Parathyroid adenoma (tissue), 2 donors: ENCODE results near the gene PLCE1.

ENCODE experiments used
- H2AFZ ChIP-seq: fragments of 300-600 bp; sonication (generic); one replicate; pipeline ENCODE4 v1.7.0; 2017; ENCODE audit warnings: antibody characterized with exemption, mild to moderate bottlenecking
- H3K27ac ChIP-seq: fragments of 300-600 bp; sonication (generic); one replicate; pipeline ENCODE4 v1.7.0; 2017
- H3K27me3 ChIP-seq: fragments of 300-600 bp; sonication (generic); one replicate; pipeline ENCODE4 v1.7.0; 2017; ENCODE audit warnings: low read length; ENCODE audit not compliant: control insufficient read depth, insufficient read depth
- H3K36me3 ChIP-seq: fragments of 300-600 bp; sonication (generic); one replicate; pipeline ENCODE4 v1.7.0; 2017; ENCODE audit warnings: low read length; ENCODE audit not compliant: control insufficient read depth, insufficient read depth
- H3K4me1 ChIP-seq: fragments of 300-600 bp; sonication (generic); one replicate; pipeline ENCODE4 v1.7.0; 2017; ENCODE audit warnings: control low read depth
- H3K4me2 ChIP-seq: fragments of 300-600 bp; sonication (generic); one replicate; pipeline ENCODE4 v1.7.0; 2017; ENCODE audit warnings: low read length
- H3K4me3 ChIP-seq: fragments of 300-600 bp; sonication (generic); one replicate; pipeline ENCODE4 v1.7.0; 2017; ENCODE audit warnings: low read depth, low read length
- H3K79me2 ChIP-seq: fragments of 300-600 bp; sonication (generic); one replicate; pipeline ENCODE4 v1.7.0; 2017; ENCODE audit warnings: control low read depth
- H3K9ac ChIP-seq: fragments of 300-600 bp; sonication (generic); one replicate; pipeline ENCODE4 v1.7.0; 2017; ENCODE audit warnings: mild to moderate bottlenecking
- H3K9me3 ChIP-seq: fragments of 300-600 bp; sonication (generic); one replicate; pipeline ENCODE4 v1.7.0; 2017; ENCODE audit warnings: low read length; ENCODE audit not compliant: control insufficient read depth
- TF ChIP-seq, protein P1 (sequence below): fragments of 300-600 bp; sonication (generic); IDR thresholded peaks from one replicate; pipeline ENCODE4 v1.7.0; 2017; ENCODE audit warnings: antibody characterized with exemption, mild to moderate bottlenecking
- donor health status: primary hyperparathyroidism.

Gene PLCE1

DNA sequence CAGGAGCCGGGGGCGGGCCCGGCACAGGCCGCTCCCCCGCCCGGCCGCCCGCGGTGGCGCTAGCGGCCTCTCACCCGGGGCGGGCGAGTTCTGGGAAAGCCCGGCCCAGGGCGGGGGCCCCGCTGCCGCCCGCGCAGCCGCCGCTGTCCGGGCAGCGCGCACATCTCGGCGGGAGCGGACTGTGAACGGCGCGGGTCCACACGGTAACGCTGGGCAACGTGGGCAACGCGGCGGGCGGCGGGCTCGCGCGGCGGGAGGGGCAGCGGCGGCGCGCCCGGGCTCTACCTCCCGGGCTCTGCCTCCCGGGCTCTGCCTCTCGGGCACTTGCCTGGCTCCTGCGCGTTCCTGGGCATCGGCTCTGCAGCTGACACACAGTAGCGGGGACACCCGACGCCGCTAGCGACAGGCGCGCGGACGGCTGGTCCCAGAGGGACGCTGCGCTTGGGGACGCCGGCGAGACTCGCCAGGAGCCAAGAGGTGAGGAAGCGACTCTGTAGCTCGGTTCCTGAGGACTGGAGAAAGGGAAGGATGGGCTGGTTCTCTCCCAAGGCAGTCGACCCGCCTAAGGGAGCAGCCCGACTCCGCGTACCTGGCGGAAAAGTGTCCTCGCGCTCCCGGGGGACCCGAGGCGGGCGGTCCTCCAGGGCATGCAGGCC lies at the start of gene PLCE1:
PLCE1 (plus strand) TSS at position 150 of the 656 bp plus-strand sequence. CDS start 37,116 bp downstream, outside the sequence.
- H3K9ac ChIP-seq, result no peak within 1 kb of the TSS
- TF ChIP-seq, protein P1, sequence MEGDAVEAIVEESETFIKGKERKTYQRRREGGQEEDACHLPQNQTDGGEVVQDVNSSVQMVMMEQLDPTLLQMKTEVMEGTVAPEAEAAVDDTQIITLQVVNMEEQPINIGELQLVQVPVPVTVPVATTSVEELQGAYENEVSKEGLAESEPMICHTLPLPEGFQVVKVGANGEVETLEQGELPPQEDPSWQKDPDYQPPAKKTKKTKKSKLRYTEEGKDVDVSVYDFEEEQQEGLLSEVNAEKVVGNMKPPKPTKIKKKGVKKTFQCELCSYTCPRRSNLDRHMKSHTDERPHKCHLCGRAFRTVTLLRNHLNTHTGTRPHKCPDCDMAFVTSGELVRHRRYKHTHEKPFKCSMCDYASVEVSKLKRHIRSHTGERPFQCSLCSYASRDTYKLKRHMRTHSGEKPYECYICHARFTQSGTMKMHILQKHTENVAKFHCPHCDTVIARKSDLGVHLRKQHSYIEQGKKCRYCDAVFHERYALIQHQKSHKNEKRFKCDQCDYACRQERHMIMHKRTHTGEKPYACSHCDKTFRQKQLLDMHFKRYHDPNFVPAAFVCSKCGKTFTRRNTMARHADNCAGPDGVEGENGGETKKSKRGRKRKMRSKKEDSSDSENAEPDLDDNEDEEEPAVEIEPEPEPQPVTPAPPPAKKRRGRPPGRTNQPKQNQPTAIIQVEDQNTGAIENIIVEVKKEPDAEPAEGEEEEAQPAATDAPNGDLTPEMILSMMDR, result no peak
- H3K36me3 ChIP-seq, result no peaks in the 10 kb centered on the region

DNA sequence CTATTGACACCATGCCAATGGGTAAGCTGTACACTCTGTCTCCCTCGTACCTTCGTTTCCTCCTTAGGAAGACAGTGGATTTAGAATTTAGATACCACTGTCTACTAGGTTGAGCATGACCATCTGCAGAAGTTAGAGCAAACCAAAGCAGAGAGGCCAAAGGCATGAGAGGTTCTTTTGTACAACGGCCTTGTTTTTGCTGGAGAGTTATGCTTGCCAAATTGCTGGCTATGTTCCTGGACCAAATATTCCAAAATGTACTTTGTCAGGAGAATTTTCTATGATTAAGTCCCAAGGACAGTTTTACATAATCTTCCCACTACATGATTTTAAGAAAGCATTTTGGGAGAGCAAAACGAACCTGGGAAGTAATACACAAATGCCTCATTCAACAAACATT lies 47.9 kb upstream of the PLCE1 start:
- TF ChIP-seq, protein P1, result no peak
- no peaks in the 10 kb centered on the region for H3K9me3 ChIP-seq
- no peaks in the 10 kb centered on the region for H3K79me2 ChIP-seq
- H3K9ac ChIP-seq, result no peak overlapping the region
- H3K4me1 ChIP-seq, result no peaks in the 10 kb centered on the region
- no peak overlapping the region for H3K27ac ChIP-seq
- H3K27me3 ChIP-seq, result no peaks in the 10 kb centered on the region
- H3K4me3 ChIP-seq, result no peak overlapping the region
- H3K4me2 ChIP-seq, result no peak overlapping the region
- H3K36me3 ChIP-seq, result no peaks in the 10 kb centered on the region
- no peak overlapping the region for H2AFZ ChIP-seq

More for the DNA sequence above, at the start of gene PLCE1:
- H3K27ac ChIP-seq, result no peak within 1 kb of the TSS
- H3K4me1 ChIP-seq, result no peaks in the 10 kb centered on the region
- H3K4me3 ChIP-seq, result peak within 1 kb of the TSS; percentile 36
- no peaks in the 10 kb centered on the region for H3K79me2 ChIP-seq
- H2AFZ ChIP-seq, result peak within 1 kb of the TSS; percentile 88
- H3K9me3 ChIP-seq, result peaks cover 3% of the 10 kb centered on the region
- H3K27me3 ChIP-seq, result no peaks in the 10 kb centered on the region
- peak within 1 kb of the TSS; percentile 77 for H3K4me2 ChIP-seq

GRCh38 chr10:93947055-93947454 lies 46.7 kb upstream of the PLCE1 start:
- Histone ChIP-seq H3K4me3 (no peak overlapping the region), H2AFZ (peak overlapping the region; percentile 5), H3K27ac (no peak overlapping the region), H3K4me1 (no peaks in the 10 kb centered on the region), H3K4me2 (no peak overlapping the region), H3K27me3 (no peaks in the 10 kb centered on the region), H3K79me2 (no peaks in the 10 kb centered on the region), H3K9ac (no peak overlapping the region), H3K36me3 (no peaks in the 10 kb centered on the region), H3K9me3 (no peaks in the 10 kb centered on the region)
- TF ChIP-seq, protein P1, result no peak

- no peaks in the 10 kb centered on the region for H3K4me1 ChIP-seq
- no peak overlapping the region for H3K4me2 ChIP-seq
- no peak overlapping the region for H3K9ac ChIP-seq
- H2AFZ ChIP-seq, result peak overlapping the region; percentile 5
- TF ChIP-seq, protein P1, result no peak
- no peaks in the 10 kb centered on the region for H3K27me3 ChIP-seq
- H3K9me3 ChIP-seq, result no peaks in the 10 kb centered on the region
- H3K27ac ChIP-seq, result no peak overlapping the region
- no peak overlapping the region for H3K4me3 ChIP-seq
- H3K79me2 ChIP-seq, result no peaks in the 10 kb centered on the region
- H3K36me3 ChIP-seq, result no peaks in the 10 kb centered on the region
Observed at GRCh38 chr10:93947524-93947923, 46.2 kb upstream of the PLCE1 start.

GRCh38 chr10:93951905-93952304 lies 41.8 kb upstream of the PLCE1 start:
- Histone ChIP-seq H3K27me3 (no peaks in the 10 kb centered on the region), H3K9me3 (no peaks in the 10 kb centered on the region), H3K27ac (no peak overlapping the region), H3K9ac (no peak overlapping the region), H3K4me3 (no peak overlapping the region), H3K36me3 (no peaks in the 10 kb centered on the region), H3K4me2 (no peak overlapping the region), H3K79me2 (no peaks in the 10 kb centered on the region), H3K4me1 (no peaks in the 10 kb centered on the region), H2AFZ (no peak overlapping the region)
- TF ChIP-seq, protein P1, result no peak
